Ectodermal cell (in vitro differentiated cells): ENCODE data around the gene NOTCH1.

Source experiments
- H3K27ac ChIP-seq: 2 replicates; pipeline ENCODE4 v1.7.0; 2013; ENCODE audit warnings: mild to moderate bottlenecking, low read depth, low read length; ENCODE audit not compliant: insufficient read depth, poor library complexity, severe bottlenecking
- H3K27me3 ChIP-seq: 2 replicates; pipeline ENCODE4 v1.7.0; 2013; ENCODE audit warnings: mild to moderate bottlenecking, low read length; ENCODE audit not compliant: insufficient read depth, control insufficient read depth, poor library complexity, severe bottlenecking
- H3K36me3 ChIP-seq: one replicate; pipeline ENCODE4 v1.7.0; 2013; ENCODE audit warnings: low read length; ENCODE audit not compliant: control insufficient read depth, insufficient read depth
- H3K4me1 ChIP-seq: one replicate; pipeline ENCODE4 v1.7.0; 2013; ENCODE audit warnings: low read length; ENCODE audit not compliant: control insufficient read depth, insufficient read depth
- H3K4me3 ChIP-seq: 2 replicates; pipeline ENCODE4 v1.7.0; 2013; ENCODE audit warnings: low read depth, low read length, control low read depth; ENCODE audit not compliant: insufficient read depth
- H3K9me3 ChIP-seq: 2 replicates; pipeline ENCODE4 v1.7.0; 2013; ENCODE audit warnings: mild to moderate bottlenecking, low read length, moderate library complexity; ENCODE audit not compliant: control insufficient read depth
- WGBS, 2 experiments: methylation state at CpG; one replicate each; pipeline ENCODE4 v1.1.7; 2013; ENCODE audit warnings: missing lambda C conversion rate in 2 of 2; 5-methylcytosine and 5-hydroxymethylcytosine counted together

NOTCH1 gene

DNA sequence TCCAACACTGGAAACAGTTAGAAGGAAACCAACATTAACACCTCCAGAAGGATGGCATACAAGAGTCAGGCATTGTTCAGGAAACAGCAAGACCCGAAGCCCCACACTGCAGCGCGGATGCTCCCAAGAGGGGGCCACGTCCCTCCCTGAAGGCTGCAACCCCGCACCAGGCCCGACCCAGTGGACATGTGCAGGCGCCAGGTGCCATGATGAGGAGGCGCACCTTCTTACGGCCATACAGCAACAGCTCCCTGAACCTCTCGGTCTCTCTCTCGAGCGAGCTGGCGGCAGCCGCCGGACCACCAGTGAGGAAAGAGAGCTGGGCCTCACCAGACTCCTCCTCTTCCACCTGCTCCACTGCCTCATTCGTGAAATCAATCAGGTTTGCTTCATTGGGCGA, 83.2 kb downstream of the NOTCH1 start:
- no peaks in the 10 kb centered on the region for H3K27me3 ChIP-seq
- H3K27ac ChIP-seq = no peak overlapping the region
- no peak overlapping the region for H3K4me3 ChIP-seq
- H3K9me3 ChIP-seq = no peaks in the 10 kb centered on the region
- H3K4me1 ChIP-seq = no peaks in the 10 kb centered on the region
- peaks cover 70% of the 10 kb centered on the region for H3K36me3 ChIP-seq
- WGBS, 2 experiments = 96 to 98% methylated on average over 17 of the region's 17 CpGs

DNA sequence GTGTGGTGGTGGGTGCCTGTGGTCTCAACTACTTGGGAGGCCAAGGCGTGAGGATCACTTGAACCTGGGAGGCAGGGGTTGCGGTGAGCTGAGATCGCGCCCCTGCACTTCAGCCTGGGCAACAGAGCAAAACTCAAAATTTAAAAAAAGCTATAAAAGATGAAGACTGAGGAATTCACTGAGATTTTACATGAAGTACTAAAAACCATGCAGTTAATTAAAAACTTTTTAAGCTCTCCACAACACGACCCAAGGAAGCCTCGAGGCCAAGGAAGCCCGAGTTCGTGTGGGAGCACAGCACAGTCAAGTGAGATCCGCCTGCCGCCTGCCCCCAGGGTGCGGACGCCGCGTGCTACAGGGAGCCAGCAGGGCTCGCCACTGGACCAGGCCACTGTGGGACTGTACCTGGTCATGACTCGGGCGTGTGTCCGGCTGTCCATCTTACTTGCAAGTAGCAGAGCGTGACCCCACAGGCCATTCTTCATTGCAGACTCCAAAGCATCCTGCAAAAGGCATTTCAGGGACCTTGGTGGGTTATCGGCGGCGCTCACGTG, 85.0 kb downstream of the NOTCH1 start:
- no peak overlapping the region for H3K27ac ChIP-seq
- H3K27me3 ChIP-seq = no peaks in the 10 kb centered on the region
- 95 to 96% methylated on average over 23 of the region's 23 CpGs for WGBS, 2 experiments
- no peaks in the 10 kb centered on the region for H3K9me3 ChIP-seq
- peaks cover 70% of the 10 kb centered on the region for H3K36me3 ChIP-seq
- no peaks in the 10 kb centered on the region for H3K4me1 ChIP-seq
- no peak overlapping the region for H3K4me3 ChIP-seq

DNA sequence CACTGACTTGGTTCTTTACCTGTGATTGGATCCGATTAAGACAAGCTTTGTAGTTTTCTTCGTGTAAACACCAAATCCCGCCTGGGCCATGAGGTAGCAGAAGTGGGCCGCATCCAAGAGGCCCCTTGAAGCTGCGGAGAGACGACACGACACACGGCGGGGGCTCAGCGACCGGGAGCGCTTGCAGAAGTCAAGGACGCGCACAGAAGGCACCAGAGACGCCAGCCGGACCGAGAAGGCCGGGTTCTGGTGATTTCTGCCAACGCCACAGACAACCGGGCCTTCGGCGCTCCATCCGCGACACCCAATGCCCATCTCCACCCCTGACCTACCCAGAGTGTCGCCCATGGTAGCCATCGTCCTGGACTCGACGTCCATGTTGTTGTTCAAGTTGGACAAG, 86.4 kb downstream of the NOTCH1 start:
- H3K27me3 ChIP-seq = no peaks in the 10 kb centered on the region
- no peak overlapping the region for H3K4me3 ChIP-seq
- H3K27ac ChIP-seq = no peak overlapping the region
- no peaks in the 10 kb centered on the region for H3K9me3 ChIP-seq
- WGBS, 2 experiments = 92 to 93% methylated on average over 28 of the region's 28 CpGs
- no peaks in the 10 kb centered on the region for H3K4me1 ChIP-seq
- H3K36me3 ChIP-seq = peaks cover 70% of the 10 kb centered on the region

DNA sequence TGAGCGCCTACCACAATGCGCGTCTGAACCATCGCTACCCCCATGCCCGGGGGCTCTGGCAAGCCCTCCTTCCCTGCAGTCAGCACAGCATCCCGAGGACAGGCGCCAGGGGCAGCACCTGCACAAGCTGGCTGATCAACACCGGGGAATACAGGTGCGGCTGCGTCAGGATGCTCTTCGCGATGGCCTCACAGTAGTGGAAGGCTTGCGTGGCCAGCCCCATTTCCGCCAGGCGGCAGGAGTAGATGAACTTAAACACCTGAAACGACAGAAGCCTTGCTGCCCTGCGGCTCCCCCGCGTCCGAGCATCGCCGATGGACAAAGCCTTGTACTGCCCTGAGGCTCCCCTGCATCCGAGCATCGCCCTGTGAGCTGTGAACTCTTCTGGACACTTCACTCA, 88.5 kb downstream of the NOTCH1 start:
- Histone ChIP-seq H3K36me3 (peaks cover 60% of the 10 kb centered on the region), H3K27me3 (no peaks in the 10 kb centered on the region)
- WGBS, 2 experiments = 96 to 98% methylated on average over 24 of the region's 24 CpGs

DNA sequence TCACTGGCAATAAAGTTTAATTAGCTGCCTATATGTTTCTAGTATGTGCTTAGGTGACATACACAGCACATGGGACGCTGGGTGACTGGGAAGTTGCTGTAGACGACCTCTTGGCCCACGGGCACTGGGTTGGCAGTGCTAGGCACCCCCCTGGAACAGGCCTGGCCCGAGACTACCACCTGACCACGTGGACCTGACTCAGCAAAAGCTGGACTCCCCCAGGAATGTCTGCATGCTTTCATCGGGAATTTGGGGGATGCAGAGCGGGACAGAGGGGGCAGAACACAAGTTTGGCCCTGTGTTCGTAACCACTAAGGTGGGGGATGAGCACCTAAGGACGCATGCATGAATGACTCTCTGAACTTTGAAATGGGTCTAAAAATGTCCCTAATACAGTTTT, 89.6 kb downstream of the NOTCH1 start:
- Histone ChIP-seq H3K4me1 (no peaks in the 10 kb centered on the region), H3K4me3 (no peak overlapping the region), H3K36me3 (peaks cover 58% of the 10 kb centered on the region), H3K9me3 (no peaks in the 10 kb centered on the region), H3K27me3 (no peaks in the 10 kb centered on the region), H3K27ac (no peak overlapping the region)
- whole genome bisulfite sequencing, 2 experiments = 94 to 97% methylated on average over 9 of the region's 9 CpGs

More for the DNA sequence above, 88.5 kb downstream of the NOTCH1 start:
- no peaks in the 10 kb centered on the region for H3K4me1 ChIP-seq
- no peaks in the 10 kb centered on the region for H3K9me3 ChIP-seq
- no peak overlapping the region for H3K27ac ChIP-seq
- no peak overlapping the region for H3K4me3 ChIP-seq

- Histone ChIP-seq H3K9me3 (no peaks in the 10 kb centered on the region), H3K27me3 (no peaks in the 10 kb centered on the region), H3K36me3 (peaks cover 55% of the 10 kb centered on the region), H3K4me1 (no peaks in the 10 kb centered on the region), H3K4me3 (no peak overlapping the region), H3K27ac (no peak overlapping the region)
- 95 to 97% methylated on average over 43 of the region's 43 CpGs for WGBS, 2 experiments
Observed at GRCh38 chr9:136455043-136456002, 90.5 kb downstream of the NOTCH1 start.

- peaks cover 47% of the 10 kb centered on the region for H3K36me3 ChIP-seq
- H3K9me3 ChIP-seq = no peaks in the 10 kb centered on the region
Observed at GRCh38 chr9:136454026-136454796, 91.6 kb downstream of the NOTCH1 start.

DNA sequence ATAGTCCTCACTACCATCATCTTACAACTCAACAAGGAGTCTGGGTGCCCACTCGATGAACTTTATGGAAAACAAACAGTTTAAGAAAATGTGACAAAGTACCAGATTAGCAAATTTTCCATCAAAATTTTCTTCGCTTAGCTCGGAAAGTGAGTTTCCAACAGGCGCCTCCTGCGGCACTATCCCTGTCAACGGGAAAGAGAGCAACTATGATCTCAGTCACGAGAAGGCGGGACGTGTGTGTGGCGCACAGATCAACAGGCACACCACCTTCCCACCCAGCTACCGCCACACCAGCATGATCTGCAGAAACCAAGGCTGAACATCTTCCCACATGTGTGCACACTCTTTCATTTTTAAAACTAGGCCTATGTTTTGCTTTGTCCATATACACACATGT, 92.5 kb downstream of the NOTCH1 start:
- Histone ChIP-seq H3K9me3 (no peaks in the 10 kb centered on the region), H3K27me3 (no peaks in the 10 kb centered on the region), H3K27ac (no peak overlapping the region), H3K4me3 (no peak overlapping the region), H3K36me3 (peaks cover 39% of the 10 kb centered on the region), H3K4me1 (no peaks in the 10 kb centered on the region)
- WGBS, 2 experiments = 95 to 97% methylated on average over 11 of the region's 11 CpGs

More at GRCh38 chr9:136454026-136454796, 91.6 kb downstream of the NOTCH1 start:
- Histone ChIP-seq H3K4me1 (no peaks in the 10 kb centered on the region), H3K4me3 (no peak overlapping the region), H3K27me3 (no peaks in the 10 kb centered on the region), H3K27ac (no peak overlapping the region)
- 93 to 95% methylated on average over 25 of the region's 25 CpGs for WGBS, 2 experiments

DNA sequence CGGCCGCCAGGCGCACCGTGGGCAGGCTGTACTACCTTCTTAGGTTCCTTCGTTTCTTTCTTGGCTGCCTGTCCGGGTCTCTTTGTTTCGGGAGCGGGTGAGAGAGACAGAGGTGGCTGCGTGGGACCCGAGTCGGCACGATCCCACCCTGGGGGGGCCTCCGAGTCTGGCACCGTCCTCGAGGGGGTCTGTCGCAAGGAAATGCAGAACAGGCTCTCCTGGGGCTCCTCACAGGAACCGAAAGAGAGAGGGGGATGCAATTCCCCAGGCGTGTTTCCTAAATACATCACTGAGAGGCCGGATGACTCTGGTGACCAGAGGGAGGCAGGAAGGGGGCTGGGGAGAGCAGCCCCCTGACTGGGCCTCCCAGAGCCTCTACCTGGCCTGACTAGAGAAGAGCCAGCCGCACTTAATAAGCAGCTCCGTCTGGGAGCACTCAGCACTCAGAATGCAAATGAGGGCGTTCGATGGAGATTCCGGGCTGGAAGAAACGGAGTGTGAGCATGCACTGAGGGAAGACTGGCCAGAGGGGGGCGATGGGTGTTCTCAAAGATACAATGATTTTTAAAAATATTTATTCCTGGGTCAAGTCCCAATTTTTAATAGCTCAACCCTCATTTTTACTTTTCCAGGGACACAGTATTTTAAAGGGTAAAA, 94.5 kb downstream of the NOTCH1 start:
- 93% methylated on average over 26 of the region's 26 CpGs for WGBS, 2 experiments
- H3K36me3 ChIP-seq = peaks cover 40% of the 10 kb centered on the region

More for the DNA sequence above, 94.5 kb downstream of the NOTCH1 start:
- no peaks in the 10 kb centered on the region for H3K4me1 ChIP-seq
- H3K4me3 ChIP-seq = no peak overlapping the region
- H3K27ac ChIP-seq = no peak overlapping the region
- no peaks in the 10 kb centered on the region for H3K27me3 ChIP-seq
- no peaks in the 10 kb centered on the region for H3K9me3 ChIP-seq
